HepG2 (cell line): ENCODE results near the gene CLCN4. TPM values are rescaled to one million over a fixed set of nuclear protein-coding genes. Genes with fewer than 3 reads are reported as not detected.

Source experiments
- ATAC-seq: fragments of 200-7000 bp; cut with Tn5 transposase; 3 replicates; pipeline ENCODE4 v1.9.1; 2020; ENCODE audit warnings: mild to moderate bottlenecking, moderate library complexity
- BruUV-seq: library from RNA; stranded (reverse); fragments of 400-500 nt; replicated peaks from 2 replicates; lab custom pipeline; 2021; lab: Mats Ljungman, UMichigan
- CTCF ChIA-PET: fragments of 300-600 bp; formaldehyde crosslinking; extraction: SDS; loops from one replicate; lab custom pipeline; 2021; ENCODE audit warnings: low total read pairs, inconsistent platforms, low intra/inter-chr PET ratio; lab: Yijun Ruan, JAX
- POLR2A ChIA-PET: fragments of 350-600 bp; sonication (Branson Sonifier 250); formaldehyde crosslinking; loops from one replicate; lab custom pipeline; 2020; ENCODE audit warnings: antibody characterized with exemption, inconsistent platforms; lab: Yijun Ruan, JAX
- DNase-seq: peaks from one replicate; pipeline ENCODE4 v3.0.0-alpha.2; 2015; ENCODE audit warnings: low spot score
- FAIRE-seq: peaks from 3 replicates; lab custom pipeline; 2011; peaks lifted over from hg19 to GRCh38; lab: Jason Lieb, UNC
- H2AFZ ChIP-seq: one replicate; pipeline ENCODE4 v1.6.1; 2011; ENCODE audit warnings: low read length, inconsistent platforms
- H3K27ac ChIP-seq: fragments of 300-600 bp; 3 replicates; pipeline ENCODE4 v1.8.0; 2011; ENCODE audit warnings: mixed run types, mild to moderate bottlenecking, mixed read lengths, low read length, inconsistent platforms; ENCODE audit not compliant: insufficient read depth; ENCODE audit errors: extremely low read length
- H3K27me3 ChIP-seq, 2 experiments: fragments of 200-600 bp in 1 of 2; 2 replicates in 1 of 2; 3 replicates in 1 of 2; pipeline versions ENCODE4 v1.6.0 to v1.8.0; 2011; ENCODE audit warnings: low read length in 2 of 2, mild to moderate bottlenecking in 2 of 2, moderate library complexity in 2 of 2, inconsistent platforms in 1 of 2; ENCODE audit not compliant: insufficient read depth in 2 of 2, control insufficient read depth in 1 of 2
- H3K36me3 ChIP-seq, 2 experiments: fragments of 200-600 bp in 1 of 2; replicated peaks in 1 of 2; 2 replicates in 1 of 2; 3 replicates in 1 of 2; pipeline versions ENCODE4 v1.5.1 to v1.8.0; 2011; ENCODE audit warnings: low read length in 2 of 2, inconsistent platforms in 1 of 2; ENCODE audit not compliant: insufficient read depth in 2 of 2, control insufficient read depth in 1 of 2
- H3K4me1 ChIP-seq: 2 replicates; pipeline ENCODE4 v1.5.1; 2012; ENCODE audit warnings: low read length, inconsistent platforms; ENCODE audit not compliant: insufficient read depth
- H3K4me2 ChIP-seq: 2 replicates; pipeline ENCODE4 v1.6.0; 2011; ENCODE audit warnings: low read depth, low read length, inconsistent platforms
- H3K4me3 ChIP-seq, 3 experiments: fragments of 200-600 bp in 1 of 3; sonication (generic), shearing (Covaris generic) in 1 of 3; replicated peaks in 1 of 3; 2 replicates each; pipeline ENCODE4 v1.5.1; 2011 to 2016; ENCODE audit warnings: low read length in 3 of 3, inconsistent platforms in 2 of 3, low read depth in 2 of 3, mild to moderate bottlenecking in 2 of 3, control low read depth in 1 of 3, mixed read lengths in 1 of 3; ENCODE audit not compliant: insufficient read depth in 1 of 3
- H3K79me2 ChIP-seq: one replicate; pipeline ENCODE4 v1.6.1; 2011; ENCODE audit warnings: low read length, inconsistent platforms; ENCODE audit not compliant: insufficient read depth
- H3K9ac ChIP-seq: 2 replicates; pipeline ENCODE4 v1.6.0; 2011; ENCODE audit warnings: mild to moderate bottlenecking, low read depth, low read length, inconsistent platforms; ENCODE audit not compliant: insufficient read depth
- H3K9me3 ChIP-seq: 2 replicates; pipeline ENCODE4 v1.5.1; 2012; ENCODE audit warnings: mild to moderate bottlenecking, low read length
- H4K20me1 ChIP-seq: 2 replicates; pipeline ENCODE4 v1.6.0; 2011; ENCODE audit warnings: inconsistent platforms, mild to moderate bottlenecking, low read length, moderate library complexity; ENCODE audit not compliant: insufficient read depth
- ATF1 ChIP-seq: IDR thresholded peaks from 2 replicates; pipeline ENCODE4 v1.6.1; 2016; ENCODE audit warnings: mild to moderate bottlenecking, control low read depth
- ELF4 ChIP-seq: sonication (generic); formaldehyde crosslinking; IDR thresholded peaks from 2 replicates; pipeline ENCODE4 v1.5.0; 2020; ENCODE audit warnings: missing genetic modification reagents, mild to moderate bottlenecking, moderate library complexity, borderline replicate concordance
- HIVEP1 ChIP-seq: sonication (generic); formaldehyde crosslinking; IDR thresholded peaks from 2 replicates; pipeline ENCODE4 v1.4.0; 2020; ENCODE audit warnings: mild to moderate bottlenecking, missing genetic modification reagents
- KLF6 ChIP-seq: IDR thresholded peaks from 2 replicates; pipeline ENCODE4 v1.8.0; 2016; ENCODE audit warnings: missing biosample characterization, missing genetic modification reagents
- LBX2 ChIP-seq: sonication (generic); formaldehyde crosslinking; IDR thresholded peaks from 2 replicates; pipeline ENCODE4 v1.5.0; 2020; ENCODE audit warnings: missing genetic modification reagents, mild to moderate bottlenecking, borderline replicate concordance
- NBN ChIP-seq: fragments of 450-650 bp; conservative IDR thresholded peaks from 2 replicates; pipeline ENCODE4 v1.6.1; 2017
- RAD21 ChIP-seq: fragments of 450-650 bp; formaldehyde crosslinking; IDR thresholded peaks from 2 replicates; pipeline ENCODE4 v1.5.0; 2020; ENCODE audit warnings: mild to moderate bottlenecking
- SKIL ChIP-seq: sonication (generic); formaldehyde crosslinking; IDR thresholded peaks from 2 replicates; pipeline ENCODE4 v1.8.0; 2022; ENCODE audit warnings: missing genetic modification reagents, mild to moderate bottlenecking, moderate library complexity, borderline replicate concordance
- ZBTB8A ChIP-seq: sonication (generic); formaldehyde crosslinking; IDR thresholded peaks from 2 replicates; pipeline ENCODE4 v1.4.0; 2020; ENCODE audit warnings: mild to moderate bottlenecking, low read depth, missing genetic modification reagents, borderline replicate concordance
- ZNF143 ChIP-seq: sonication (generic); formaldehyde crosslinking; IDR thresholded peaks from 2 replicates; pipeline ENCODE4 v1.4.0; 2020; ENCODE audit warnings: missing genetic modification reagents
- ZSCAN21 ChIP-seq: sonication (generic); formaldehyde crosslinking; IDR thresholded peaks from 2 replicates; pipeline ENCODE4 v1.8.0; 2022; ENCODE audit warnings: mild to moderate bottlenecking, missing genetic modification reagents, moderate library complexity, borderline replicate concordance
- WGBS: methylation state at CpG from one replicate; pipeline ENCODE4 v1.1.6; 2017; ENCODE audit warnings: low lambda C conversion rate; 5-methylcytosine and 5-hydroxymethylcytosine counted together
- in situ Hi-C: cut with HindIII; loops from 2 replicates; pipeline ENCODE4 v1.10.0; 2017; ENCODE audit warnings: low pct_unique_long_range_greater_than_20kb; ENCODE audit not compliant: extremely low pct_ligation_motif_present
- intact Hi-C: fragments of 100-400 bp; cut with micrococcal nuclease; formaldehyde crosslinking; loops from one replicate; pipeline ENCODE4 v1.10.0; 2022; ENCODE audit not compliant: unreplicated experiment
- polyA plus RNA-seq, 8 experiments: library from polyadenylated mRNA; depleted of rRNA in 3 of 8; stranded (reverse) in 7 of 8; unstranded in 1 of 8; fragments of >200 nt; fragmentation: Illumina TruSeq in 4 of 8; extraction: Trizol in 4 of 8; gene quantifications; 2 replicates each; pipeline versions ENCODE4 v1.2.1 to v1.2.3, GENCODE V29; 2011 to 2016; ENCODE audit warnings: low read depth in 4 of 8, missing spikeins in 1 of 8, mixed read lengths in 1 of 8; ENCODE audit not compliant: insufficient read depth in 1 of 8
- total RNA-seq, 5 experiments: library from RNA; depleted of rRNA; stranded (reverse); fragments of >200 nt; fragmentation: Illumina TruSeq; extraction: Trizol; gene quantifications; 2 replicates each; pipeline ENCODE4 v1.2.3, GENCODE V29; 2016; ENCODE audit warnings: low read depth in 1 of 5
- TF ChIP-seq, protein P1 (sequence below): sonication (generic); formaldehyde crosslinking; IDR thresholded peaks from 2 replicates; pipeline ENCODE4 v1.4.0; 2020; ENCODE audit warnings: missing genetic modification reagents

CLCN4 gene
- total and polyA plus RNA-seq, 2 of the 13 experiments (the other 11 are each of a cell fraction or from before 2014, with no cell fraction given), result 1.8 to 2.5 TPM

DNA sequence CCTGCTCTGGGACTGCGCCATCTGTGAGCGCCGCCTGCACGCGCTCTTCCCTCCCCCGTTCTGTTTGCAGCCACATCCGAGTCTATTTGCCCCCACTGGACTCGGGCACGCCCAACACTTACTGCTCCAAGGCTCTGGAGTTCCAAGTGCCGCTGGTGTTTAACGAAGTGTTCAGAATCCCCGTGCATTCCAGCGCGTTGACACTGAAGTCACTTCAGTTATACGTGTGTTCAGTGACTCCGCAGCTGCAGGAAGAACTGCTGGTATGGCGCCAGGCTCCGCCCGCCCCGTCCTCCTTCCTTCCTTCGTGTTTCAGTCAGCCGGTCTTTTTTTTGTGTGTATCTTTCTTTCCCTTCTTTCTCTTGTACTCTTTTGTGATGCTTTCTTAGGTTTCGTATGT, 30.7 kb upstream of the CLCN4 start:
- H3K4me2 ChIP-seq, result no peak overlapping the region
- intact Hi-C loops, result no loop called here
- BruUV-seq, result no TSS peak

DNA sequence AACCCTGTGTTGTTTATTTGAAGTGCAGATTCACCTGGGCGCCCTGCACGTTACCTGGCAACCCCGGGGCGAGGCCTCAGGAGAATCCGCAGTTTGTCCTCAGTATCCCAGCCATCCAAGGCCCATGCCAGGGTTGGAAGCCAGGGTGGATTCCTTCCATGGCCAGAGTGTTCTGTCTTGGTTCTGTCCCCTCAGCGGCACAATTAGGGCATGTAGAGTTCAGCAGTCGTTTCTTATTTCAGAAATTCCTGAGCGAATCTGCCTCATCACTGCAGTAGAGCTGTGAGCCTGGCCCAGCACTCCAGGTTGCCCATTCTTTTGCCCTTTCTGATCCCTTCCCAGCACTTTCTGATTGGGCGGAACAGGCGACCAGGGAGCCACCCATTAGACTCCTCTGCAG, 29.9 kb upstream of the CLCN4 start:
- Histone ChIP-seq H3K4me1 (no peaks in the 10 kb centered on the region), H3K79me2 (no peaks in the 10 kb centered on the region), H4K20me1 (no peaks in the 10 kb centered on the region), H3K9ac (no peak overlapping the region), H3K27ac (no peak overlapping the region), H2AFZ (no peak overlapping the region), H3K27me3 (no peaks in the 10 kb centered on the region), H3K4me2 (no peak overlapping the region), H3K9me3 (no peaks in the 10 kb centered on the region), H3K36me3 (no peaks in the 10 kb centered on the region), H3K4me3 (no peak overlapping the region)
- ChIA-PET POLR2A (no interaction called here), CTCF (no interaction called here)
- intact Hi-C loops, result no loop called here
- FAIRE-seq (no peak), DNase-seq (no peak), ATAC-seq (no peak)
- no TSS peak for BruUV-seq
- 100% methylated on average over 4 of the region's 10 CpGs for WGBS
- in situ Hi-C loops, result no loop called here
- TF ChIP-seq HIVEP1 (CRISPR knock-in tag) (no peak), SKIL (CRISPR knock-in tag) (no peak), ZSCAN21 (no peak), ZBTB8A (no peak), ELF4 (no peak), NBN (no peak), RAD21 (no peak), LBX2 (CRISPR knock-in tag) (no peak), ZNF143 (no peak), ATF1 (no peak)
- TF ChIP-seq, protein P1, sequence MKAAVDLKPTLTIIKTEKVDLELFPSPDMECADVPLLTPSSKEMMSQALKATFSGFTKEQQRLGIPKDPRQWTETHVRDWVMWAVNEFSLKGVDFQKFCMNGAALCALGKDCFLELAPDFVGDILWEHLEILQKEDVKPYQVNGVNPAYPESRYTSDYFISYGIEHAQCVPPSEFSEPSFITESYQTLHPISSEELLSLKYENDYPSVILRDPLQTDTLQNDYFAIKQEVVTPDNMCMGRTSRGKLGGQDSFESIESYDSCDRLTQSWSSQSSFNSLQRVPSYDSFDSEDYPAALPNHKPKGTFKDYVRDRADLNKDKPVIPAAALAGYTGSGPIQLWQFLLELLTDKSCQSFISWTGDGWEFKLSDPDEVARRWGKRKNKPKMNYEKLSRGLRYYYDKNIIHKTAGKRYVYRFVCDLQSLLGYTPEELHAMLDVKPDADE, result no peak

More for the DNA sequence above, 30.7 kb upstream of the CLCN4 start:
- CTCF ChIA-PET, result no interaction called here
- no peak for DNase-seq
- no peak overlapping the region for H2AFZ ChIP-seq
- ATAC-seq, result no peak
- no peak overlapping the region for H3K9ac ChIP-seq
- TF ChIP-seq, protein P1, result no peak
- no peak for TF ChIP-seq KLF6
- TF ChIP-seq, all 625 proteins: peak for 0
- H3K4me3 ChIP-seq, result no peak overlapping the region
- H3K36me3 ChIP-seq, result no peaks in the 10 kb centered on the region
- H3K9me3 ChIP-seq, result no peaks in the 10 kb centered on the region
- no peaks in the 10 kb centered on the region for H3K79me2 ChIP-seq
- no peaks in the 10 kb centered on the region for H4K20me1 ChIP-seq
- in situ Hi-C loops, result no loop called here
- H3K4me1 ChIP-seq, result no peaks in the 10 kb centered on the region
- no peaks in the 10 kb centered on the region for H3K27me3 ChIP-seq
- WGBS, result 95% methylated on average over 17 of the region's 23 CpGs
- POLR2A ChIA-PET, result no interaction called here
- H3K27ac ChIP-seq, result no peak overlapping the region
- no peak for FAIRE-seq
